ENCODE data around the gene CLIC3.

GRCh38 chr9:137042751-137043727, 46.7 kb upstream of the CLIC3 start:
- TF ChIP-seq, protein P1, sequence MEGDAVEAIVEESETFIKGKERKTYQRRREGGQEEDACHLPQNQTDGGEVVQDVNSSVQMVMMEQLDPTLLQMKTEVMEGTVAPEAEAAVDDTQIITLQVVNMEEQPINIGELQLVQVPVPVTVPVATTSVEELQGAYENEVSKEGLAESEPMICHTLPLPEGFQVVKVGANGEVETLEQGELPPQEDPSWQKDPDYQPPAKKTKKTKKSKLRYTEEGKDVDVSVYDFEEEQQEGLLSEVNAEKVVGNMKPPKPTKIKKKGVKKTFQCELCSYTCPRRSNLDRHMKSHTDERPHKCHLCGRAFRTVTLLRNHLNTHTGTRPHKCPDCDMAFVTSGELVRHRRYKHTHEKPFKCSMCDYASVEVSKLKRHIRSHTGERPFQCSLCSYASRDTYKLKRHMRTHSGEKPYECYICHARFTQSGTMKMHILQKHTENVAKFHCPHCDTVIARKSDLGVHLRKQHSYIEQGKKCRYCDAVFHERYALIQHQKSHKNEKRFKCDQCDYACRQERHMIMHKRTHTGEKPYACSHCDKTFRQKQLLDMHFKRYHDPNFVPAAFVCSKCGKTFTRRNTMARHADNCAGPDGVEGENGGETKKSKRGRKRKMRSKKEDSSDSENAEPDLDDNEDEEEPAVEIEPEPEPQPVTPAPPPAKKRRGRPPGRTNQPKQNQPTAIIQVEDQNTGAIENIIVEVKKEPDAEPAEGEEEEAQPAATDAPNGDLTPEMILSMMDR (IDR thresholded peaks at IDR 0.05), result no peak
- TF ChIP-seq POLR2A (IDR thresholded peaks at IDR 0.05), result no peak

Measured in Peyer's patch (tissue), 4 donors.